Right renal cortex interstitium (tissue), 3 donors: ENCODE results near the gene XYLT1. TPM values are rescaled to one million over a fixed set of nuclear protein-coding genes. Genes with fewer than 3 reads are reported as not detected.

ENCODE experiments used
- DNase-seq, 3 donors: peaks; one replicate each; pipeline ENCODE4 v3.0.0-alpha.2; 2013; ENCODE audit warnings: low read depth in 3 of 3, low spot score in 2 of 3
- polyA plus RNA-seq, 3 donors: library from polyadenylated mRNA; unstranded; fragments of 120-200 nt; gene quantifications; one replicate each; pipeline ENCODE4 v1.2.1, GENCODE V29; 2013; ENCODE audit not compliant: insufficient read length in 3 of 3

Gene XYLT1
- polyA plus RNA-seq, 3 donors: 7.4 to 8.5 (median 8.1) TPM

GRCh38 chr16:17130733-17131132 is 340.0 kb downstream of the XYLT1 start:
- no peak for DNase-seq

- DNase-seq: no peak
These were observed 340.8 kb downstream of the XYLT1 start for GRCh38 chr16:17129971-17130370.

GRCh38 chr16:17128791-17129190 is 342.0 kb downstream of the XYLT1 start:
- no peak for DNase-seq

GRCh38 chr16:17126156-17126555 is 344.6 kb downstream of the XYLT1 start:
- DNase-seq: no peak

- DNase-seq: no peak
These were observed 345.1 kb downstream of the XYLT1 start for GRCh38 chr16:17125671-17126070.

- no peak for DNase-seq
These were observed 352.7 kb downstream of the XYLT1 start for GRCh38 chr16:17117906-17118577.

- no peak for DNase-seq
These were observed 354.0 kb downstream of the XYLT1 start for GRCh38 chr16:17116595-17117322.

- no peak for DNase-seq
These were observed 361.3 kb downstream of the XYLT1 start for GRCh38 chr16:17109413-17109812.

- no peak for DNase-seq
These were observed 362.2 kb downstream of the XYLT1 start for GRCh38 chr16:17108596-17108995.

GRCh38 chr16:17107450-17107849 is 363.3 kb downstream of the XYLT1 start:
- DNase-seq: no peak

GRCh38 chr16:17106243-17106791 is 364.4 kb downstream of the XYLT1 start:
- DNase-seq: no peak

GRCh38 chr16:17105239-17105797 is 365.4 kb downstream of the XYLT1 start:
- DNase-seq: no peak

GRCh38 chr16:17104654-17105053 is 366.1 kb downstream of the XYLT1 start:
- no peak for DNase-seq

GRCh38 chr16:17103216-17103615 is 367.5 kb downstream of the XYLT1 start:
- DNase-seq: no peak

- DNase-seq: no peak
These were observed 369.1 kb downstream of the XYLT1 start for GRCh38 chr16:17101646-17102045.

GRCh38 chr16:17098685-17099084 is 372.1 kb downstream of the XYLT1 start:
- no peak for DNase-seq

- DNase-seq: no peak
These were observed 386.6 kb downstream of the XYLT1 start for GRCh38 chr16:17084130-17084529.

- DNase-seq: no peak
These were observed 387.1 kb downstream of the XYLT1 start for GRCh38 chr16:17083628-17084027.

GRCh38 chr16:17082095-17082882 is 388.5 kb downstream of the XYLT1 start:
- DNase-seq: no peak

- no peak for DNase-seq
These were observed 390.7 kb downstream of the XYLT1 start for GRCh38 chr16:17080105-17080504.
